ENCODE data around the gene PCLO. TPM values are rescaled to one million over a fixed set of nuclear protein-coding genes. Genes with fewer than 3 reads are reported as not detected.
"Not testable (repeated sequence)": the region's sequence is repeated elsewhere in the genome, so short reads cannot be mapped to it uniquely, and the experiment has no call there.

The PCLO gene
- total RNA-seq, 1 experiment from 2014 or later: 2.7 TPM

- no peak for DNase-seq (ENCODE audit: low spot score)
Observed at GRCh38 chr7:83130623-83131545, 31.8 kb downstream of the PCLO start.

GRCh38 chr7:83130191-83130590, 32.5 kb downstream of the PCLO start:
- DNase-seq (ENCODE audit: low spot score): no peak

- DNase-seq (ENCODE audit: low spot score): no peak
Observed at GRCh38 chr7:83119494-83119893, 43.2 kb downstream of the PCLO start.

- DNase-seq (ENCODE audit: low spot score): peak; percentile 29
Observed at GRCh38 chr7:83119026-83119382, 43.7 kb downstream of the PCLO start.

GRCh38 chr7:83118347-83119025, 44.2 kb downstream of the PCLO start:
- DNase-seq (ENCODE audit: low spot score): no peak

- no peak for DNase-seq (ENCODE audit: low spot score)
Observed at GRCh38 chr7:83117466-83117865, 45.2 kb downstream of the PCLO start.

GRCh38 chr7:83111391-83111790, 51.3 kb downstream of the PCLO start:
- DNase-seq (ENCODE audit: low spot score): peak; percentile 38

- DNase-seq (ENCODE audit: low spot score): no peak
Observed at GRCh38 chr7:83109352-83109751, 53.3 kb downstream of the PCLO start.

- DNase-seq (ENCODE audit: low spot score): no peak
Observed at GRCh38 chr7:83105948-83106347, 56.7 kb downstream of the PCLO start.

GRCh38 chr7:83105063-83105462, 57.6 kb downstream of the PCLO start:
- DNase-seq (ENCODE audit: low spot score): no peak

GRCh38 chr7:83101530-83101929, 61.2 kb downstream of the PCLO start:
- no peak for DNase-seq (ENCODE audit: low spot score)

- no peak for DNase-seq (ENCODE audit: low spot score)
Observed at GRCh38 chr7:83096065-83096580, 66.6 kb downstream of the PCLO start.

GRCh38 chr7:83085299-83085698, 77.4 kb downstream of the PCLO start:
- no peak for DNase-seq (ENCODE audit: low spot score)

- DNase-seq (ENCODE audit: low spot score): not testable (repeated sequence)
Observed at GRCh38 chr7:83079879-83080278, 82.8 kb downstream of the PCLO start.

- no peak for DNase-seq (ENCODE audit: low spot score)
Observed at GRCh38 chr7:83077328-83077727, 85.4 kb downstream of the PCLO start.

GRCh38 chr7:83072576-83073517, 89.8 kb downstream of the PCLO start:
- no peak for DNase-seq (ENCODE audit: low spot score)

GRCh38 chr7:83065714-83066113, 97.0 kb downstream of the PCLO start:
- DNase-seq (ENCODE audit: low spot score): no peak

GRCh38 chr7:83060218-83060617, 102.5 kb downstream of the PCLO start:
- no peak for DNase-seq (ENCODE audit: low spot score)

- DNase-seq (ENCODE audit: low spot score): no peak
Observed at GRCh38 chr7:83058667-83059066, 104.0 kb downstream of the PCLO start.

GRCh38 chr7:83055197-83055596, 107.5 kb downstream of the PCLO start:
- DNase-seq (ENCODE audit: low spot score): no peak

- no peak for DNase-seq (ENCODE audit: low spot score)
Observed at GRCh38 chr7:83054472-83054871, 108.2 kb downstream of the PCLO start.

- no peak for DNase-seq (ENCODE audit: low spot score)
Observed at GRCh38 chr7:83053965-83054364, 108.7 kb downstream of the PCLO start.

Data from H4 (cell line).